ENCODE measurements around the gene KCNQ4.

DNA sequence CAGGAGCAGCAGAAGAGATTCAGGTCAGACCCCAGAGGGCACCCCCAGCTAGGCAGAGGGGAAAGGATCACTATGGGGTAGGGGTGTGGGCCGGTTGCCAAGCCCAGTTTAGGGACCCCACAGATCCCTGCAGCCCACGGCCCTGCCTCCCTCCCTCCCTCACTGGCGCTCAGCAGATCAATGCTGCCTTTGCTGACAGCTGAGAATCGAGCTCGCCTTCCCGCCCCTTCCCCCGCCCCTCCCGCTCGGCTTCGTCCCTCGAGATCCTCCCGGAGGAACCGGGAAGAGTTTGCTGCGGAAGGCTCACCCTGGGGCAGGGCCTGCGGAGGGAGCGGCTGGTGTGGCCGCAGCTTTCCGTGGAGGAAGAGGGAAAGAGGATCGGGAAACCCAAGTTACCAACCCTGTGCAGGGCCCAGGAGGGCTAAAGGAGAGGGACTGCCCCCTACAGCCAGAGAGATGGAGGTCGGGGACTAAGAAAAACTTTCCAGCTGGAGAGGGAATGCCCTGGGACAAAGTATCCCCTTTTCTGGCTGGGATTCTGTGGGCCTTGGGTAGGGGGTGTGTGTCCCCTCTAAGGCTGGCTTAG, 1.1 kb upstream of the KCNQ4 start:
- no peak for TF ChIP-seq POLR2A (IDR thresholded peaks at IDR 0.05; ENCODE audit: low read depth, low read length)
- TF ChIP-seq CHD1 (IDR thresholded peaks at IDR 0.05; ENCODE audit: low read depth, low read length), result no peak
- TF ChIP-seq, protein P1, sequence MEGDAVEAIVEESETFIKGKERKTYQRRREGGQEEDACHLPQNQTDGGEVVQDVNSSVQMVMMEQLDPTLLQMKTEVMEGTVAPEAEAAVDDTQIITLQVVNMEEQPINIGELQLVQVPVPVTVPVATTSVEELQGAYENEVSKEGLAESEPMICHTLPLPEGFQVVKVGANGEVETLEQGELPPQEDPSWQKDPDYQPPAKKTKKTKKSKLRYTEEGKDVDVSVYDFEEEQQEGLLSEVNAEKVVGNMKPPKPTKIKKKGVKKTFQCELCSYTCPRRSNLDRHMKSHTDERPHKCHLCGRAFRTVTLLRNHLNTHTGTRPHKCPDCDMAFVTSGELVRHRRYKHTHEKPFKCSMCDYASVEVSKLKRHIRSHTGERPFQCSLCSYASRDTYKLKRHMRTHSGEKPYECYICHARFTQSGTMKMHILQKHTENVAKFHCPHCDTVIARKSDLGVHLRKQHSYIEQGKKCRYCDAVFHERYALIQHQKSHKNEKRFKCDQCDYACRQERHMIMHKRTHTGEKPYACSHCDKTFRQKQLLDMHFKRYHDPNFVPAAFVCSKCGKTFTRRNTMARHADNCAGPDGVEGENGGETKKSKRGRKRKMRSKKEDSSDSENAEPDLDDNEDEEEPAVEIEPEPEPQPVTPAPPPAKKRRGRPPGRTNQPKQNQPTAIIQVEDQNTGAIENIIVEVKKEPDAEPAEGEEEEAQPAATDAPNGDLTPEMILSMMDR (conservative IDR thresholded peaks at IDR 0.05; ENCODE audit: low read depth, low read length), result 0 out of 2 replicates have a peak, but pooled peaks have one; percentile 14

Measured in IMR-90 (cell line).